Stimulated activated CD8-positive, alpha-beta memory T cell treated with anti-CD3 and anti-CD28 coated beads, Interleukin-7, amount 100 ng/mL, for 48 hours (primary cell): ENCODE measurements around the gene KIF15.
"Not testable (repeated sequence)": the region's sequence is repeated elsewhere in the genome, so short reads cannot be mapped to it uniquely, and the experiment has no call there.

Experiments
- DNase-seq, 2 donors: peaks; one replicate each; pipeline ENCODE4 v3.0.0-alpha.2; 2020; ENCODE audit warnings: low read depth in 1 of 2; ENCODE audit errors: extremely low read depth in 1 of 2

The KIF15 gene

GRCh38 chr3:44825264-44825925, 63.8 kb downstream of the KIF15 start:
- no peak for DNase-seq

DNA sequence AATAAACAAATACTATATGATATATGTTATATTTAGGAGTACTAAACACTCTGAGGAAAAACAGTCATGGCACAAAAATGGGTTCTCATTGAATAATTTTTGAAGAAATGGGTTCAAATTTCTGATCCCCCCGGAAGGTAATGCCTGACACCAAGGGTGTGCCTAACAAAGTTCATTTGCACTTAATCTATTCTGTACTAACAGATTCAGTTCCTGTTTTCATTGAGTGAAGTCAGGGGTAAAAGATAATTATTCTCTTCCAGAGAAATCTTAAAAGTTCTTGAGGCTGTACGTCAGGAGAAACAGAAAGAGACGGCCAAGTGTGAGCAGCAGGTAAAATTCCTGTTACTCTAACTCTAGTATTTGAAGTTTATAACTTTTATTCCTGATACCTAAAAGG, 65.6 kb downstream of the KIF15 start:
- no peak for DNase-seq

GRCh38 chr3:44831232-44831631, 69.6 kb downstream of the KIF15 start:
- no peak for DNase-seq

- DNase-seq = no peak
These were observed 70.4 kb downstream of the KIF15 start for GRCh38 chr3:44832032-44832431.

DNA sequence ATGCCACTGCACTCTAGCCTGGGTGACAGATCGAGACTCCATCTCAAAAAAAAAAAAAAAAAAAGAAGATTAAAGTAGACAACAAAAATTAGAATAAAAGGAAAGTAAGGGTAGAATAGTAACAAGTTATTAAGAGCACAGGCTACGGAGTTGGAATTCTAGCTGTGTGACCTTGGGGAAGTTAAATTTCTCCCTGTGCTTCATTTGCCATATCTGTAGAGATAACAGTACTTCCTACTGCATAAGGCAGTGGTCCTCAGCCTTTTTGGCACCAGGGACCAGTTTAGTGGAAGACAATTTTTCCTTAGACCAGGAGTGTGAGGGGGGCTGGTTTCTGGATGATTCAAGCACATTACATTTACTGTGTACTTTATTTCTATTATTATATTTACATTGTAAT, 71.4 kb downstream of the KIF15 start:
- no peak for DNase-seq

- no peak for DNase-seq
These were observed 71.8 kb downstream of the KIF15 start for GRCh38 chr3:44833394-44833793.

DNA sequence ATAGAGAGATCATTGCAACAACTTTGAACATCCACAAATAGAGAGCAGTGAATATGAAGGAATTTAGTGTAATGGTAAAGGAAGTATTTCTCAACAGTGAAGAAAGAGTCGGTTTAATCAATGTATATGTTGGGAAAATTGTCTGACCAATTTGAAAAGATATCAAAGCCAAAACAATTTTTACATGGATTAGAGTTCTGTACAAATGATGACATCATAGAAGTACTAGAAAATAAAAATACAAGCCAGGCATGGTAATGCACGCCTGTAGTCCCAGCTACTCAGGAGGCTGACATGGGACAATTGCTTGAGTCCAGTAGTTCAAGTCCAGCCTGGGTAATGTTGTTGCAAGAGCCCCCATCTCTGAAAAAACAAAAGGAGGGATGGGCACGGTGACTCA, 74.1 kb downstream of the KIF15 start:
- DNase-seq = no peak

DNA sequence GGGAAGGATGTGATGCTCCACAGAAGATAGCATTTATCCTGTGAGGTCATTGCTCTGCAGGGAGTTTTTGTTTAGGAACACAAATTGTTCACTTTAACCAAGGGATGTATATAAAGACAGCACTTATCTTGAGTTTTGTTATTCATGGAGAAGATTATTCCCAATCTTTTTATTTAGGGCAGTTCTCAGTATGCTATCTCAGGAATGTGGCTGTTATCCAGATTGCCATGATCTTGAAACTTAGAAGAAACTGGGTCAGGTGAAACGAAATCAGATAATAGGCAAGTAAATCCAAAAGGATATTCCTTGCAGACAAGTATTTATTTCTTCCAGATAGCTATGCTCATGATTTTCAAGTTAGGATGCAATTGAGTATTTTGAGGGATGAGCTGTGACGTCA, 80.8 kb downstream of the KIF15 start:
- no peak for DNase-seq

DNA sequence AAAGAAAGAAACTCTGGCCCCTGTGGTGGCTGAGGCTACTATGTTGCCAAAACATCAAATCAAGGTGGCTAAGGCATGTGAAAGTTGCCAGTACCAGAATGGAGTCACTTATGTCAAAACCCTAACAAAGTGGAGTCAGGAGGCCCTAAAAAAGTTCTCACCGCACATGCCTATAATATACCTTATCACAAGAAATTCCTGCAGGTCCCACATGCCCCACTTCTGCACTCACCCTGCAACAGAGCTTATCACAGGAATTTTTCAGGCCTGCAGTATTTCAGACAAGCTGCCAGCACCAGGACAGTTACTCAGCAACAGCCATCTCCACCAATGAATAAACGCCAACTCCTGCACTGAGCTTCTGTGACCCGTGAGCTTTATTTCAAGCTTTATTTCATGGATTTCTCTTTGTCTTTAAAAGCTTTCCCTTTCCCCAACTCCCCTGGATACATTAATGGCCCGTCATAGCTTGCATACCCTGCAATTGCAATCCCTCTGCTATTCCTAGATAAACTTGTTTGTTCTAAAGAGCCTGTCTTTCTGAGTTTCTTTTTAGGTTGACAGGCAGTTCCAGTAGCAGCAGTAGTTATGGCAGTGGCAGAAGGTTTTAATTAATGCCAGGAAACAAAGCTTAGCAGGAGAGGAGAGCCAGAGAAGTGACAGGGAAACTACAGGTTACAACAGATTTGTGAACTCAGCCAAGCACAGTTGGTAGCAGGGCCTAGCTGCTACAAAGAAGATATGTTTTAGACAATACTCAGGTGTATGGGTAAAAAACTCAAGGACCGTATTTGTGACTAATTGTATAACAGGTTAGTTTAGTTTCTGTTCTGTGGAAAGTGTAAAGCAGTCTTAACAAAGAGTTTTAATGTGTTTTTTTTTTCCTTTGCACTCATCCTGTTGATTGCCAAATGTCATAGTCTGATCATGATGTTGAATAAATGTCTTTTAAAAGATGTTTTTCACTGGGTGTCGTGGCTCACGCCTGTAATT, 84.2 kb downstream of the KIF15 start:
- DNase-seq = no peak

DNA sequence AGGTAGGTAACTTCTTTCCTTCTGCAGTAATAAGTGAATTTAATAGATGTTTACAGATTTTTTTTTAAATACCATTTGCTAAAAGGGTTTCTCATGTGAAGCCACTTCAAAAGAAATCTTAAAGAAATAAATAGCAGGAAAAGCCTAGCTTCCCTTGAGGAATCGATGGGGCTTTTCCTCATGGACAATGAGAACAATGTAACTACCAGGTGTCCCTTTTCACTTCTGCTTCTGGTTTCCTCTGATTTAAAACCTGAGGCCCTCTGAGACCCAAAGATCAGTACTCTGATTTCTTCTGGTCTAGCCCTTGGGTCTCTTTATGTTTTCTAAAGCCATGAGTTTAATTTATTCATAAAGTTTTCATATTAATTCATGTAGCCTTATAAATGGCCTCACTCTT, 87.0 kb downstream of the KIF15 start:
- no peak for DNase-seq

- not testable (repeated sequence) for DNase-seq
These were observed 95.1 kb downstream of the KIF15 start for GRCh38 chr3:44856663-44857062.

DNA sequence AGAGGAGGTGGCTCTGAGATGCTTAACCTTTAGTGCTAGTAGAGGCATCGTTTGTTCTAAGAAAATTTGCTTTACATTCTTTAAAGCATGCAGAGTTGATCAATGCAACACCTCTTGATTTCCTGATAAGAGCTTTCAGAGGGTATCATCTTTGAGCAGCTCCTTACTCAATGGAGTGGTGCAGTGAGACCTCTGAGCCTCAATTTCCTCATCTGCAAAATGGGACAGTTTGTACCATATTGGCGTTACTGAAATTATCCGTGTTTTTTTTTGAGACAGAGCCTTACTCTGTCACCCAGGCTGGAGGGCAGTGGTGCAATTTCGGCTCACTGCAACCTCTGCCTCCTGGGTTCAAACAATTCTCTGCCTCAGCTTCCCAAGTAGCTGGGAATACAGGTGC, 98.5 kb downstream of the KIF15 start:
- no peak for DNase-seq

- DNase-seq = peak; percentile 70 to 77
These were observed 100.0 kb downstream of the KIF15 start, which contains the start of gene TMEM42 for GRCh38 chr3:44861412-44862225. Gene TMEM42 (plus strand): TSS chr3:44861912. CDS start chr3:44861925, 13 bp downstream.

GRCh38 chr3:44862226-44862637, 100.6 kb downstream of the KIF15 start:
- DNase-seq = no peak

GRCh38 chr3:44865272-44866035, 103.9 kb downstream of the KIF15 start:
- DNase-seq = no peak

DNA sequence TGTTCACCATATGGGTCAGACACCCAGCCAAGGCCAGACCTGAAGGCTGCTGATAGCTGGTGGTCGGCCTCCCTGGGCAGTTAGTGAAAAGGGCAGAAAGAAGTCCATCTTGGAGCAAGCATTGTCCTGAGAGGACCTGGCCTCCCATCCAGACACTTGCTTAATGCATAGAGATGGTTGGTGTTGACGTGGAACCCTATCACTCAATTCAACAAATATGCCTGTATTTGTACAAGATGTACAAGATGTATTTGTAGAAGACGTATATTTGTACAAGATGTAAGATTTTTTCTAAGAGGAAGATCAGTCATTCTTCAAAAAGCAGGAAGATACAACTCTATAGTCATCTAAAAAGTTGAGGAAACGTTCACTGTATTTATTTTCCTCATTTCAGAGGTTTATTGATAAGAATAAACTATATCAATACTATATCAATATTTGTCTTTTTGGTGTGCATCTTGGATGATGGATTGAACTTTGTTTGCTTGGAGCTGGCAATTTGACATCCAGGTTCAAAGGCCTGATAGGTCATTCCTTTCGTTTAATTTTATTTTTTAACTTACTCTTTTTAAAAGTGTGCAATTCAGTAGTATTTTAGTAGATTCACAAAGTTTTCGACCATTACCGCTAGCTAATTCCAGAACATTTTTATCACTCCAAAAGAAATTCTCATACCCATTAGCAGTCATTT, 106.0 kb downstream of the KIF15 start:
- no peak for DNase-seq

GRCh38 chr3:44870375-44871061, 108.9 kb downstream of the KIF15 start:
- DNase-seq = no peak

GRCh38 chr3:44874308-44874707, 112.7 kb downstream of the KIF15 start, which contains the start of gene TGM4:
Gene TGM4 (plus strand): TSS chr3:44874608. CDS start chr3:44874679, 71 bp downstream.
- DNase-seq = no peak

DNA sequence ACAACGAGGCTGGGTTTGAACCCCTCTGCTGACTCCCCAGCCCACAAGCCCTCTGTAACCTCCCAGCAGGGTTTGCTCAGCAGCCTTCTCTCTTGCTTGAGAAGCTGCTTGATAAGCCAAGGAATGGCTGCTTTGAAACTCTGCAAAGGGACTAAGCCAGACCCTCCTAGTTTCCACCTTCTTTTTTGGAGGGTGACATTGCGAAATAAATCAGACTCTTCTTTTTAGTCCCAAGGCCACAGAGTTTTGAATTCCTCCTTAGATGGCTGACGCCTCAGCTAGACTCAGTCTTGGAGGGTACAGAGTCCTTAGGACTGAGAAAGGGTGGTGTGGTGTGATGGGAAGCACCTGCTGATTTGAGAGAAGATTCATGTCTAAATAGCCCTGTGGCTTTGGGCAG, 114.0 kb downstream of the KIF15 start:
- DNase-seq = no peak
